Activated CD4-positive, alpha-beta T cell treated with anti-CD3 and anti-CD28 coated beads for 48 hours (primary cell): ENCODE measurements around the gene GRM7.

Experiments used
- DNase-seq: peaks from one replicate; pipeline ENCODE4 v3.0.0-alpha.2; 2020

Gene GRM7

DNA sequence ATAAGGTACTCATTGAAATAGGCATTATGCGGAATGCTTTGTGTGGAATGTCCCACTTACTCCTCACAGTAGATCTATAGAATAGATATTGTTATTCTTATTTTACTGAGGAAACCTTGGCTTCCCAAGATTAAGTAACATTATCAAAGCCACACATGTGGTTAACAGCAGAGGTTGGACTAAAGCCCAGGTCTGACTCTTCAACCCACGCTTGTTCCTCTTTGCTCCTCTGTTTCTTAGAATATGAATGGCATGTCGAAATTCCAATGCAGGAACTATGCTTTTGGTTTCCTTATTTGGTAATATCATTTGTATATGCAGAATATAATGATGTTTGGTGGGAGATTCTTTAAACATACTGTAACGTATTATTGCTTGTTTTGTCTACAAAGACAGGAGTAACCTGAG lies 821.9 kb downstream of the GRM7 start:
- no peak for DNase-seq

DNA sequence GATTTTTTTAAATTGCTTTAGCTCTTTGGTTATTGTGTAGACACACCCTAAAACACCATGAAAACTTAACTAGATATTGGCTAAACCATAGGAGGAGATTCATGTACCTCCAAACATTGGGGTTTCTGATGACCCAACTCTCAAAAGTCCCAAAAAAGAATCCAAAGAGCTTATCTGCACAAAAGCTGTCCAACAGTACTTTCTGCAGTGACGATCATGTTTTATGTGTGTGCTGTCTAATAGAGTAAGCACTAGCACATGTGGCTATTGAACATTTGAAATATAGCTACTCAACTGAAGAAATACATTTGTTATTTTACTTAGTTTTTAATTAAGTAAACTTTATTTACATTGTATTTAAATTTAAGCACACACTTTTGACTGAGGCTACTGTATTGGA lies 822.5 kb downstream of the GRM7 start:
- no peak for DNase-seq

DNA sequence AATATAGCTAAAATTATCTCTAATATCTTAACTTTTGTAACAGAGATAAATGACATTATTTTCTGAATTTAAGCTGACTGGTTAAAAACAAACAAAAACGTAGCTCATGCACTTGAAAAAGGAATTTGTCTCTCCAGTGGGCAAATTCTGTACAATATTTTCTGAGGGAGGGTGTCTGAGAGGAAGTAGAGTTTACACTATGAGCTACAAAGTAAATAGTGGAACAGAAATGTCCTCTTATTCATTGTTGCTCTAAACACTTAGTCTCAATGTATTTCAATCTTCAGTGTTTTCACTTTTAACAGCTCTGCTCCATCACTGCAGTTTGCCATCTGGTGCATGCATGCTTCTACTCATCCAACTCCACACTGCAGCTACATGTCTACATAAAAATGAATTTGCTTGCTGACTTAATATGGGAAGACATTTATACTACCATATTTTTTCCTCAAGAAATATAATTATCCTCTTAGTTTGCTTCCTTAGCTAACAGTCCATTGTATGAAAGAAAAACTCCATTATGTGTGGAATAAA lies 823.3 kb downstream of the GRM7 start:
- DNase-seq = no peak

DNA sequence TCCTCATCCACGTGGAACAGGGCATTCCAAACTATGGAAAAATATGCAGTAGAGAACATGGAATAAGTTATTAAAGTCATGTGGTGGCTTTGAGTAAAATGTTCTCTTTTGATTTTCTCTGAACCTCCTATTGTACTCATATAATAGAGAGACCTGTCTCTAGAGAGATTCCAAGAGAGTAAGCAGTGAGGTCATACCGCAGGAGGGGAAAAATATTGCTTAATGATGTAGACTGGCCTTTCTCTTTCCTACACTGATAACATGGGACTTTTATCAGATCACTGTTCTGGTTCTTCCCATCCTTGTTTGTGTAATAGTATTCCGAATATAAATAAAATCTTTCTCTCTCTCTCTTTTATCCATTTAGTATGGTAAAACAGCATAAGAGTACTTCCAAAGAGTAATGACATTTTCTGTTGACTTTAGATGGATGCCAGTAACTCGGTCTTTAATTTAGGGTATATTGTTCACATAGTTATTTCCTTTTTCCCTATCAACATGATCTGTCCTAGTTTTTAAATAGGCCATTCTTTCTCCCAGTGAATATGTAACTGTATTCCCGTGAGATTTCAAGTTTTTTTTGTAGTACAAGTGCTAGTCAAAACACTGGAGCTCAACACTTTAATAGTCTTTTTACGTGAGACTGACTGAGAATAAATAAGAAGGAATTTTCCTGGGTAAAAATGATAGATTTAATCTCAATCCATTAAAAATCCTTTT lies 826.7 kb downstream of the GRM7 start:
- no peak for DNase-seq

DNA sequence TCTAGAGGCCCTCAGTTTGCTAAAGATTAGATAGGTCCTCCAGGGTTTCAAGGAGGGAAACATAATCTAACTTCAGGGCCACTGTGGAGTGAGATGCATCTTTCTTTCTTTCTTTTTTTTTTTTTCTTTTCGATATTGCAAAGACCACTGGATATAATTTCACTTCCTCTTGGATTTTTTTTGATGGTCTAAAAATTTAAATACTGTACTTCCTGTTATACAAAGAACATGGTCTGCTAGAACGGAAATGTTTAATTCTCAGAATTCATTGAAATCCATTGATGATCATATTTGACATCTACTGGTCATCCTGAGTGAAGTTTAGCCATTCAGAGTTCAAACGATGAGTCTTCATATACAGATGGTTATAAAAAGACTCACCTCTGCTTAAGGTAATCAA lies 832.0 kb downstream of the GRM7 start:
- no peak for DNase-seq

DNA sequence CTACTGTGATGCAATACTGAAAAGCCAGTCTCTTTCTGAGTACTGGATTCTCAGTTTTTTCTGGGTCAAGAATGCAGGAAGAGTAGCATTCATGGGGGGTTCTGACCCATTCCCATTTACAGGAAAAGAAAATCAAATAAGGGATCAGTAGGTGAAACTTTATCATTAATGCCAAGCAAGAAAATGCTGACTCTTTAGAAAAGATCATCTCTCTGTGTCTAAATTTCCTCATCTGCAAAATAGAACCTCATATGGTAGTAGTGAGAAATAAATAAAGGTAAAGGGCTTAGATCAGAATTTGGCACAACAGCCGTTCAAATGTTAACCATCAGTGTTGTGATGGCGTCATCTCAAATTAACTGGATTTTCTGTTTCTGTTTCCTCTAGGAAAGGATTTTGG lies 833.1 kb downstream of the GRM7 start:
- no peak for DNase-seq

DNA sequence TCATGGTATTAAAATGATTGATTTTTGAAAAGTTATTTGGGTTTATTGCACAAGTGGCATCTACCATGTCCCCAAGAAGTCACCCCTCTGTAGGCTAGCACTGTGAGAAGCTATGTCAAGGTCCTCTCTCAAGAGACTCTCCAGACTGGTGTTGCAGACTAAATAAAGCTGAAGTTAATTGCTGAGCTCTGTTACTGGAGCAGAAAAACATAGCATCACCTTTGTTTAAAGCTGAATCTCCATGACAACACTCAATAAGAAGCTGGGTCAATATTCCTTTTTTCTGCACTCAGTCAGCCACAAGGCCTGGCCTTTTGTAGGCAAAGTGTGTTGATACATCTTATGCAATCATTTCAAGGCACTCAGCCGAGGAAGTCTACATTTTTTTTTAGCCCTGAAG lies 834.1 kb downstream of the GRM7 start:
- no peak for DNase-seq

DNA sequence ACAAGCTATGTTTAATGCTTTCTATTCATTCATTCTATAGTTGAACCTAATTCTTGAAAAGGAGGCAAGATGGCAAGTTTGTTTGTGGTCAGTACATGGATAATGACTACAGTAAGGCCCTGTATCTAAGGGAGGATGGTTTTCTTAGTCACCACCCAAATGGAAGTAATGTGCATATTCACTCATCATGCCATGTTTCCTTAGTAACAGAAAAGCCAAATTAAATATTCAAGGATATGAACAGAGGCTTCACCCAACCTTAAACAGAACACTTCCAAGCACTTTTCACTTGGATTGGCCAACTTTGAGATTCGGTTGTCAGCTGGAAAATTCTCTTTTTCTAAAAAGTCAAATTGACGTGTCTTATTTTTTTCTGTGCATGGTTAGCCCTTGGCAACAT lies 835.4 kb downstream of the GRM7 start:
- DNase-seq = no peak

DNA sequence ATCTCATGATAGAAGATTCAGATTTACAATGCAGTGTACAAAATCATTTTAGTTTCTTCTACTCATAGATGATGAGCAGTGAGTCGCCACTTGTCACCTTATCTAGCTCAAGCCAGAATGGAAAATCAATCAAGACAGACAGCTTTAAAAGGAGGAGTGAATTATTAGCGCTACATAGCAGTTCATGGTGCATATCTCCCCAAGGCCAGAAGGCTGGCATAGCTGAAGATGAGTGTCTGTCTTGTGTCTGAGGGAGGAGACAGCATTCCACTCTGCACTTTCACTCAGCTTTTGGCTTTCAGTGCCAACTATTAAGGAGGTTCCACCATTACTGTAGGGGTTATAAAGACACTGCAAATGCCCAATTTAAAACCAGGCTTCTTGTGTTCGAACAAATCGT lies 836.6 kb downstream of the GRM7 start:
- no peak for DNase-seq

DNA sequence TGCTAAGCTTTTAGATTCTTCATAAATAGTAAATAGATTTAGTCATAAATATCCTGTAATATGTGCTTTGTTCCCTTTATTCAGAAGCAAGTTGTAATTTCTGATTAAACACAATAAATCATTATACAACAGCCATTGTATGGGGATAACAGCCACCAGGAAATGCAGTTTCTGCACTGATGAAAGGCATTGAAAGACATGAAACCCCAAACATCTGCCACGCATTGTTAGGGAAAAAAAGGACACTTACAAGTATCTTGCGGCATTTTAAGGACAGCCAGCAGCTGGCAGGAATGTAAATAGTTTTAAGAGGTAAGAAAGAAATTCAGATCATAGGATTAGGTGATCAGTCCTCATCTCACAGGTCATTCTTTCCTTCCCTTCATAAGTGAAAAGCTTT lies 839.6 kb downstream of the GRM7 start:
- DNase-seq = no peak

DNA sequence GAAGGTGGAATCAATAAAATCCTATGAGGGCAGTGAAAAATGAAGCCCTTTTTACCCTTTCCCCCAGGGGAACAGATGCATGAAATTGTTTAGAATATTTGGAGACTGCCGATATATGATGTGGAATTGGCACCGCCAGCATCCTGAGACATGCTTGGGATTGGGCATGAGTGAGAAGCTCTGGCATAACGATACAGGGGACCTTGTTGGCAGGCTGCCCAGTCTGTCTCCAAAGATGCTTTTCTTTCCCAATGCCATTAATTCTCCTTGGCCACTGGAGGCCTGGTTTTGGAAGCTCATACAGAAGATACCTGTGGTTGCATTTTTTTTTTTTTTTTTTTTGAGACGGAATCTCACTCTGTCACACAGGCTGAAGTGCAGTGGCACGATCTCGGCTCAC lies 840.1 kb downstream of the GRM7 start:
- no peak for DNase-seq

DNA sequence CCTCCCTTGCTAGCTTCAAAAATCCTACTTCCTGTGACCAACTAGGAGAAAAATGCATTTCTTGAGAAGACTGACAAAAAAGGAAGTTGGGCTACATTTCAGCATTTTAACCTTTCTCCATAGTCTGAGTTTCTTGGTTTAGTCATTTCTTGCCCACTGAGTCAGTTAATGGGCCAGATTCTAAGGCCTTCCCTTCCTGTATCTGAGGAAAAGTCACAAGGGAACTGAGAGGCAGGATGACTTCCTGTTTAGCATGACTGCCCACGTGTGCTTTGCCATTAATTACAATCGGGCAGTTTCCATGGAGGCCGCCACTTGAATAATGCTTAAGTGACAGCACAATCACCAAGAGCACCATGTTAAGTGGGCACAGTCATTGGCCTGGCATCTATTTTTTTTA lies 846.3 kb downstream of the GRM7 start:
- DNase-seq = no peak

DNA sequence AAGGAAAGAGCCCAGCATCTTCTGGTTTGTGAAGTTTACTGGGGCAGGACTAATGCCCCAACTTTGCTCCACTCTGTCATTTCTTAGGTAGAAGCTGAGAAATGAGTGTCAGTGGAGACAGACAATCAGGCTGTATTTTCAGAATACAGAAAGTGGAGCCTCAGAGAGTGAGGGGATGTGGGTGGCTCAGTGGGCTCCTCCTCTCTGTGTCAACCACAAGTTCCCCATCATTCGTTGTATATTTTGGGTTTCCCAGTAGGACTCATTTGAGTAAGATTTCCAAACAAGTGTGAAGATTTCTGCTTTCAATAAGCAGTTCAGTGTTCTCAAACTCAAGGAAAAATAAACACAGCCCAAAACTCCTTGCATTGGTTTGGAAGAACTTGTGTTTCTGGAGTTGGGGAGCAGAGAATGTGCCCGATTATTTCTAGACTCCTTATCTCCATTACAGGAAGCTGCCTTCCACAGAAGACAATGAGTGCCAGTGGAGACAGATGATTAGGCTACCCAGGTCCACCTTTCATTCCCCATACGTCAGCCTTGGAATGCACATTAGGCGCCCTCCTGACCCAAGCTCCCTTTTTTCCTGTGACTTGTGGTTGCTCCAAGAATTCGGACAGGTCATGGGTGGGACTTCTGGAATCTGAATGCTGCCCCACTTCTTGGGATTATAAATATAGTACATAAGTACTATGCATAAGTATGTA lies 848.6 kb downstream of the GRM7 start:
- DNase-seq = no peak

DNA sequence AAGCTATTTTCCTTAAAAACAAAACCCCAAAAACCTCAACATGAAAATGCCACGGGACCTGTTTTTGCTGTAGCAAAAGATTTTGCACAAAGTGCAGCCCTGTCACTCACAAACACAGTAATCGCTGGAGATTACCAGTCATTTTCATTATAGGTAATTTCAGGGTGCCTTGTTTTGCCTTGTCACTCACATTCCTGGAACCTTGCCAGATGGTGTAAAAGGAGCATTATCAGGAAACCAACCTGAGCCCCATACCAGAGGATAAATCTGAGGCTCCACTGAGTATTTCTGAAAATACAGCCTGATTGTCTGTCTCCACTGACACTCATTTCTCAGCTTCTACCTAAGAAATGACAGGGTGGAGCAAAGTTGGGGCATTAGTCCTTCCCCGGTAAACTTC lies 849.4 kb downstream of the GRM7 start:
- DNase-seq = no peak

DNA sequence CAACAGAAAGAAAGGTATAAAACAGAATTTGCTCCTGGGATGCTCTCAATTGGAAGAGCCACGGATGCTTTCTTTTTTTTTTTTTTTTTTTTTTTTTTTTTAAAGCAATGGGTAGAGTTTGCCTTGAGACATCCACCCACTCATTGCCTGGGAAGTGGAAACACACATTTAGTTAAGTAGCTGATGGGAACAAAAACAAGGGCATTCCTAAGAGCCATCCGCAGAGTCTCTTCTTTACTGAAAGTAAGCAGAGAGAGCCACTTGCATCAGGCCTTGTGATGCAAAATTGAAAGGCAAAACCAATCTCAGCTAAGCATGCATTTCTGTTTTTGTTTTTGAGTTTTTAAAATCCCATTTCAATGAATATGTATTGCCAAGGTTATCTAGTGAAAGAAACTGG lies 852.8 kb downstream of the GRM7 start:
- no peak for DNase-seq

DNA sequence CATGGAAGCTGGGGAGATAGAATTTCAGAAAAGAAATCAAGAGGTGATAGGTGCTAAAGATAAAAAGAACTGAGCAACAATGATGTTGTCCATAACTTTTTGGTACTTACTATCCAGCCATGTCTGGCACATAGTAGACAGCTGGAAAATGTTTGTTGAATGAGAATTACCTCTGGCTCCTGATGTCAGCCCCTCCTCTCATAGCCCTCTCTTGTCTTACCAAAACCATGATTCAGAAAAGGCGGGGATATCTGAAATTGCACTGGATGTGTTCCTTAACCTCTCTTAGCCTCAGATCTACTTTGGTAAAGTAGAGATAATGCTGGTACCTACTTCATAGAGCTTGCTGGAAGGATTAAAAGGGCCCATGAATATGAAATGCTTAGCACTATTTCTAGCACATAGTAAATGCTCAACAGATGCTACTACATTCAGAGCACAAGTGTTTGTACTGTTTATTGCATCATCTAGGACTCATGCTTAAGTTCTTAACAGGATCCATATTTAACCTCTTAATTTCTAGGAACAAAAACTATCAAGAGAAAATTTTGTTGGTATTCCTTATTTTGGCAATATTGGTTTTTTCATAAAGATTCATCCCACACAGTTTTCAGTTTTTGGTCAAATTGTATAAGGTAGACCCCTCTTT lies 859.9 kb downstream of the GRM7 start:
- no peak for DNase-seq

DNA sequence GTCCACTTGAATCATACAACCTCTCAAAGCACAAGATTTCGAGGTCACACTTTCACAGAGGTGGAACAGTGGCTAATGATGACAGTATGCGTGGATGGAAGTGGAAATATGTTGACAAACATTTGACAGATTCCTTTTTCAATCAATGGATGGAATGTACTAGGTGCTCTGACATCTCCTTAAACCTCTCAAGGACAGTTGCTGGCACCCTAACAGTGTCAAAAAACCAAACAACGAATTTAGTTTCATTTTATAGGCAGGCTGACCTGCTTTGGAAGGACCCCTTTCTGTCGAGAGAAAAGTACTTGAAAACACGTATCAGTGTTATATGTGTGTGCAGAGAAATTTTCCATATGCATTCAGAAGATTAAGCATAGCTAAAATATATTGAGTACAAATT lies 861.0 kb downstream of the GRM7 start:
- DNase-seq = no peak

DNA sequence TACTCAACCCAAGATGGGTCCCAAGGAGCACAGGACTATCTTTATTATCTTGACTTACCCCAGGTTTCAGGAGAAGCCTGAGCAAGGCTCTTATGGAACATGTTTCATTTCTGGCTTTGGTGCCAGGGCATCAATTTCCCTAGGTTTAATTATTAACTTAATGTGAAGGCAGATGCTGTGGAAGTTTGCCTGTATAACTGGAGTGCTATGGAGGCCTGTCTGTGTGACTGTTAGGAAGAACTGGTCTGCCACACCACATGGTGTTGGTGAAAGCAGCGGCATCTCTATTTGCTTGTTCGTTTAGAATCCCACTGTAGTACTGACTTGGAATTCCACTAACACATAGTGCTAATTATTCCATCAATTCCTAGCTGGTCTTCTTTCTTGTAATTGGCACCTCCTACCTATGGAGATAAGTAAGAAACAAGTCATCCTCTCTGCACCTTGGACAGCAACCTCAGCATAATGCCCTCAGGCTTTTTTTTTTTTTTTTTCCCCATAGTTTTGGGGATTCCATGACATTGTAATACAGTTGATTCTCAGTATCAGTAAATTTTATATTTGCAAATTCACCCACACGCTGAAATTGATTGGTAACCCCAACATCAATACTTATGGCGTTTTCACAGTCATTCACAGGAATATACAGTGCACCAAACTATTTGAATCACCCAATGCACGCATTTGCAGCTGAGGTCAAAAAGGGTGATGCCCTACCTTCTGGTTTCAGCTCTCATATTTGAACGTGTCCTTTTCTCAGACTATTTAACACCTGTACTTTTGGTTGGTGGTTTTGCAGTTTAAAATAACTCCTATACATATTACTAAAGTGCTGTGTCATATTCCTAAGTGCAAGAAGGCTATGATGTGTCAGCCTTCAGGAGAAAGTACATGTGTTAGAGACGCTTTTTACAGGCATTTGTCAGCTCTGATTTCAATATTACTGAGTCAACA lies 867.9 kb downstream of the GRM7 start:
- no peak for DNase-seq

DNA sequence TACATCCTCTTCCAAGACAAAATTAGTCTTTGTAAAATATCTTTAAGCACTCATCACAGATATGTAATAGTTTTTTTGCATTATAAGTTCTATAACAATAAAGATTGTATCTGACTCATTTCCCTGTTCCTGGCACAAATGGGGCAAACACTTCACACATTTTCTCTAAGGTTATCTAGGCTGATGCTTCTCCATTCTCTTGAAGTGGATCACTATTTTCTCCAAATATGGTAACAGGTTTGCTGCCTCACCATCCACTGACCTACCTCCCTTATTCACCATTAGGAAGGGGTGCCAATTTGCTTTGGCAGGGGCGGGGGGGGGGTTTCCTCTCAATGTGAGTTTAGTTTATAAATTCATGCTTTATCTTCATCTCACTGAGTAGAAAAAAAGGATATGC lies 873.0 kb downstream of the GRM7 start:
- no peak for DNase-seq

DNA sequence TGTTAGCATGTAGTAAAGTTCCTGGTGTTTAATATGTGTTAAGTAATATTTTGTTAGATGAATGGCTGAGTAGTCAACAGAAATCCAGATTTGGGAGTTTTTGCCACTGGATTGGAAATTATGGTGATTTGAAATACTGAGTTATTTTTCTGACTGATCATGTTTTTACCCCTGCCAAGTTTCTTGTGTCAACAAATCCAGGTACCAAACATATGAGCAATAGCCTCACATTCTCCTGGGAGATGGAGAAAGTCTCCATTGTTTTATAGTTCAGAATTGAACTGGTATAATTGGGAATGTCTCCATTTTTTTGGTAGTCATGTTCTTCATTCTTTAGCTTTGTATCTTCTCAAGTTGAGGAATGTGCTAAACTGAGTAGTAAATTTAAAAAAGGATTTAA lies 873.5 kb downstream of the GRM7 start:
- DNase-seq = no peak

DNA sequence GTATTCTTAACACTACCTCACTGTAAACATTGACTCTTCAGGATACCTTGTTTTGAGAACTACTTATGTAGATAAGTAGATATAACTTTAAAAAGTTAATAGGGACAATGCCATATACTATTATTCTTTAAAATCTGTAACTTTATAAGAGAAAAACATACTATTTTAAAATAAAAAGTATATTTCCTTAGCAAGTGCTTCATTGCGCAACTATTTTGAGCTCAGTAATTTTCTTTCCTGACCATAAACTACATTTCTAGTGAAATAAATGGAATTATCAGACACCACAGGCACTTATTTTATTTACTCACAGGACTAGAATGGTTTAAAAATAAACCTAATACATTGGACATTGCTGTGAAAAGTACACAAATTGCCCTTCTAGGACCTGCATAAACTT lies 876.3 kb downstream of the GRM7 start:
- no peak for DNase-seq

DNA sequence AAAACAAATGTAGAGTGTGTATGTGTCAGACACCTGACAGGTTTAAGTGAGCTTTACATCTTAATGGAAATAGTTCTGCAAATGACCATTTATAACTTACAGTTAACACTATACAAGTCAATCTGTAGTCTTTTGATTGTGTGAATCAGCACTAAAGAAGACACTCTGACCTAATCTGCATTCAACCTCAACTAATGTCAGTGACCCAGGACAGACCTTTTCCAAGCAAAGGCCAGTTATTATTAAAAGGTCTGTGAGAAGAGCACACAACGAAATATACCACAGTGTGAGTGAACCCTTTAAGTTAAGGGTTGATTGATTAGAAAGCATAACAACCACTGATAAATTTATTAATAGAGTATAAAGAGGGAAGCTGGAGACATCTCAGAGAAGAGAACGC lies 878.8 kb downstream of the GRM7 start:
- no peak for DNase-seq

DNA sequence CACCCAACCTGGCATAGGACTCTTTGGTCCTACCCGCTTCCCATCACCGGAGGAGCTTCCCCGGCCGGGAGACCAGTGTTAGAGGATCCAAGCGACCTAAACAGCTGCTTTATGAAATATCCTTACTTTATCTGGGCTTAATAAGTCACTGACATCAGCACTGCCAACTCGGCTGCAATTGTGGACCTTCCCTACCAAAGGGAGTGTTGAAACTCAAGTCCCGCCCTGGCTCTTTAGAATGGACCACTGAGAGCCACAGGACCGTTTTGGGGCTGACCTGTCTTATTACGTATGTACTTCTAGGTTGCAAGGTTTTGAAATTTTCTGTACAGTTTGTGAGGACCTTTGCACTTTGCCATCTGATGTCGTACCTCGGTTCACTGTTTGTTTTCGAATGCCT lies 879.5 kb downstream of the GRM7 start:
- DNase-seq = no peak
